Stimulated activated naive CD8-positive, alpha-beta T cell treated with anti-CD3 and anti-CD28 coated beads, Interleukin-15, Interleukin-2, amounts not matched to agents 100 ng/mL and 50 ng/mL, for 24 hours (primary cell): Measurements from ENCODE around the gene FAF1.
A peak's percentile ranks its signal among the peaks of the same experiment; 100 is the strongest.

Experiments
- H3K27ac Mint-ChIP-seq: one replicate; pipeline ENCODE4 v1.8.0; 2021; ENCODE audit warnings: mild to moderate bottlenecking, mixed read lengths
- H3K27me3 Mint-ChIP-seq: one replicate; pipeline ENCODE4 v1.8.0; 2021; ENCODE audit warnings: mixed read lengths
- H3K36me3 Mint-ChIP-seq: one replicate; pipeline ENCODE4 v1.8.0; 2021; ENCODE audit warnings: low read depth, mixed read lengths
- H3K4me1 Mint-ChIP-seq: one replicate; pipeline ENCODE4 v1.8.0; 2021; ENCODE audit warnings: low read depth, mixed read lengths
- H3K4me3 Mint-ChIP-seq: one replicate; pipeline ENCODE4 v1.8.0; 2021; ENCODE audit warnings: mild to moderate bottlenecking, mixed read lengths
- H3K9me3 Mint-ChIP-seq: one replicate; pipeline ENCODE4 v1.8.0; 2021; ENCODE audit warnings: mixed read lengths

Gene FAF1

DNA sequence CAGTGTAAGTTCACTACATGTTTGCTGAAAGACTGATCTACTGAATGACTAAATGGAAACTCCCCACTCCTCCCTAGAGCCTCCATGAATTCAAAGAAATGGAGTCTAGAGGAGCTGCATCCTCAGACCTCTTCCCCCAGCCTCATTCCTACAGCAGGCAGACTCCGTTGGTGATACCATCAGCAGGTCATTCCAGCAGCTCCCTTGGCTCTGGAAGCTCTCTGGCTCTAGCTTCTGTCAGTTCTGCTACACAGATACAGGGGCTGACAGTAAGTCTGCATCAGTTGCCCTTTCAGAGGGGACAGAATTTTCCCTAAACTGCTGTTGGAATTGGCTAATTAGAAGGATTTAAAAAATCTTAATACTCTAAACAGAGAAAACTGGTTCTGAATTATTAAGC lies 505.2 kb downstream of the FAF1 start:
- H3K9me3 Mint-ChIP-seq = no peaks in the 10 kb centered on the region
- H3K36me3 Mint-ChIP-seq = no peaks in the 10 kb centered on the region
- H3K27ac Mint-ChIP-seq = no peak overlapping the region
- H3K27me3 Mint-ChIP-seq = no peaks in the 10 kb centered on the region
- H3K4me3 Mint-ChIP-seq = no peak overlapping the region
- peaks cover 34% of the 10 kb centered on the region for H3K4me1 Mint-ChIP-seq

DNA sequence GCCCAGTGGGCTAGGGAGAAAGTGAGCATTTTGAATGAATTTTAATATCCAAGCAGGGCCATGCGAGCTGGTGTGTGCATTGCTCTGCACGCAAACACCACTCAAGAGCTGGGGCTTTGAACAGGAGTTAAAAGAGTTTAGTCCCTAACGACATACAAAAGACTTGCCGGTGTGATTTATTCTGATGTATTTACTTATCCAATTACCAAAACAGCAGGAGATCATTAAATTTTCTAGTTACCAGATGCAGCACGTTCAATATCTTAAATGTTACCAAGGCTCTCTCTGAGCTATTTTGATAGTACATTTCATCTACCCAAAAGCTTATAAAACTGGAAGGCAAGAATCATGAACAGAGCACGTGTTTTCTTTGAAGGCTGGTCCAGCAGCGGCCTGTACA lies 506.8 kb downstream of the FAF1 start:
- Mint-ChIP-seq H3K36me3 (no peaks in the 10 kb centered on the region), H3K9me3 (no peaks in the 10 kb centered on the region), H3K4me1 (peaks cover 34% of the 10 kb centered on the region), H3K27ac (no peak overlapping the region), H3K4me3 (no peak overlapping the region), H3K27me3 (no peaks in the 10 kb centered on the region)

DNA sequence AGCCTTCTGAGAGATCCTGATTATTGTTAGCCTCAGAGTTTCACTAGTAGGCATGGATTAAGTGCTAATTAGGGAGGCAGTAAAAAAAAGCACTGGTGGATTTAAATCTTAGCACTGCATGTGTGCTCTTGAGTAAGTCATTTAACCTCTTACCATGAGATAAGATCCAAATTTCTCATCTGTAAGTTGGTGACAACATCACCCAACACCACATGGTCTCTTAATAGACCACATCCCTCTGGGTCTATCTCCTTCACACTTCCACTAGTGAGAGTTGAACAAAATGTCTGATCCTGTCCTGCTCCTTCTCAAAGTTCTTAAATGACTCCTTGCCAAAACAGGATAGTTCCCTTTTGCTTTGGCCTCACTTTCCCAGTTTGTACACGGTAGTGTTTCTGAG lies 507.4 kb downstream of the FAF1 start:
- Mint-ChIP-seq H3K4me3 (no peak overlapping the region), H3K27me3 (no peaks in the 10 kb centered on the region), H3K4me1 (peaks cover 34% of the 10 kb centered on the region), H3K9me3 (no peaks in the 10 kb centered on the region), H3K27ac (no peak overlapping the region), H3K36me3 (no peaks in the 10 kb centered on the region)

DNA sequence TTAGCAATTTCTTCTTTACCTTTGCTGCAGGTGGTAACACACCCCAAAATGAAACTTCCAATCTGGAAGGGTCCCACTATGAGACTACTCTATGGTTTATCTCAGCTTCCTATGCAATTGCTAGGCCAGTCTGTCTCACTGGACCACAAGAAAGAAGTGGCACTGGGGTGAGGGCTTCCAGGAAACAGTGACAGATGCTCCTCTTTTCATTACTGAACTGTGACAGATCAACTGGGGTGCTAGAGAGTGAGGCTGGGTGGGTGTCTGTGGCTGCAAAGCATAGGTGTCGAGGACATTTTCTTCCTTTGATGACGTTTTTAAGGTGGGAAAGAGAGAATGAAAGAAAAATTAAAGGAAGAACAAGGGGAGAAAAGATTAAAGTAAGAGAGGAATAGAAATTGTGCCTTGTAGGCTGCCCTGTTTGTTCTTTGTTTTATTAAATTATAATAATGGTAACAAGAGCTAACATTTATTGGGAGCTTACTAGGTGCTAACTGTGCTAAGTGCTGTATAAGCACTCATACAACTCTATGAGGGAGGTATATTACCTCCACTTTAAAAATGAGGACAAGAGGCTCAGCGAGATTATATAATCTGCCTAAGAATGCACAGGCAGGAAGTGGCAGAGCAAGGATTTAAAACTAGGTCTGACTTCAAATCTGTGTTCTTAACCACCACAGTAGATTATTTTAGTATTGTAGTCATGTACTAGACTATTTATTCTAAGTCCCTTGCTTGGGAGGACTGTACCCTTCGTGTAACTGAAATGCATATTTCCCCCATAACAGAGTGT lies 509.0 kb downstream of the FAF1 start:
- Mint-ChIP-seq H3K36me3 (no peaks in the 10 kb centered on the region), H3K27me3 (no peaks in the 10 kb centered on the region), H3K4me3 (no peak overlapping the region), H3K27ac (peak overlapping the region; percentile 46), H3K9me3 (no peaks in the 10 kb centered on the region), H3K4me1 (peaks cover 34% of the 10 kb centered on the region)

DNA sequence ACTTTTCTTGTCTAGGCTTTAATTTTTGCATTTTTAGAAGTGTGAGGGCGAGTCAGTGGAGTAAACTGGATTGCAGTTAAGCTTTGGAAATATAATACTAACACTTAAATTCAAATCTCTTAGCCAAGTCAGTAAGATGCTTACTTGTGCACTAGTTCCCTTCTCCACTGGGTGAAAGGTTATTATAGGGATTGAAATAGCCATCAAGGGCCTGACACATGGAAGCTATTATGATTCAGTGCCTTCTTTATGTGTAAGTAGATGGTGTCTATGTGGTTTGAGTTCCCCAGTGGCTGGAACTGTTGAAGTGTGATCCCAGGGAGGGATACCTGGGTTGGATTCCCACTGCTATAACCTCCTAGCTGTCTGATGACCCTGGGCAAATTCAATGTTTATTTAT lies 512.1 kb downstream of the FAF1 start:
- peaks cover 23% of the 10 kb centered on the region for H3K4me1 Mint-ChIP-seq
- no peaks in the 10 kb centered on the region for H3K27me3 Mint-ChIP-seq
- H3K4me3 Mint-ChIP-seq = no peak overlapping the region
- H3K9me3 Mint-ChIP-seq = no peaks in the 10 kb centered on the region
- no peak overlapping the region for H3K27ac Mint-ChIP-seq
- H3K36me3 Mint-ChIP-seq = peaks cover 3% of the 10 kb centered on the region

DNA sequence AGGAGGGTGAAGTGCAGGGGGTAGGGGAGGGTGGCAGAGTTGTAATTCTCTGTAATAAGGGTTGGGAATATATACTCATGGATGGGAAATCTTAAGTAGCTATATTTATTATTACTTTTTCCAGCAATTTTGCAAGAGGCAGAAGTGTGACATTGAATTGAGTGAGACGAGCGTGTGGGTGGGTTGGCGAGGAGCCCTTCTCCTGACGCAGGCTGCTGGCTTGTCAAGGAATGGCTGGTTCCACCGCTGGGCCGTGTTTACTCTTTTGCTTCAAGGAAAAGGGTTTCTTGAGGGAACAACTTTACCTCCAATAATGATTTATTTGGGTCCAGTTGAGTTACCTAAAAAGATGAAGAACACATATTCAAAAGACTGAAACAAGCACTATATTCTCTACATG lies 518.9 kb downstream of the FAF1 start:
- Mint-ChIP-seq H3K4me3 (no peak overlapping the region), H3K36me3 (peaks cover 34% of the 10 kb centered on the region), H3K27me3 (no peaks in the 10 kb centered on the region), H3K27ac (no peak overlapping the region), H3K9me3 (no peaks in the 10 kb centered on the region), H3K4me1 (no peaks in the 10 kb centered on the region)

DNA sequence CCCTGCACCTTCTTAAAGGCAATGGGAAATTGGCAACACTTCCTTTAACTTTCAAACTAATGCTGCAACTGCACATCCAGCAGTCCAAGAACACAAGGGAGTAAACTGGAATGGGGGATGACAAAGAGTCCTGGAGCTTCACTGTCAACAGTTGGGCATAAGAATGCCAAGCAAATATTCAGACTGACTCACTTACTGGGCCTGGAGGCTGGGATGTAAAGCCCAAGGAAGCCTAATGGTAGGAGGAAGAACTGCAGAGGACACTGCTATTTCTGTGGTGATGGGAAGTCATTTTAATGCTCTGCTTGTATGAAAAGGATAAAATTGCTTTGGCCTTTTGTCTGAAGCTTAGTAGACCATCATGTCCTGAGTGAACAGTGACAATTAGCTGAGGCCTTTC lies 521.1 kb downstream of the FAF1 start:
- no peaks in the 10 kb centered on the region for H3K4me1 Mint-ChIP-seq
- H3K4me3 Mint-ChIP-seq = no peak overlapping the region
- H3K27me3 Mint-ChIP-seq = no peaks in the 10 kb centered on the region
- no peaks in the 10 kb centered on the region for H3K9me3 Mint-ChIP-seq
- H3K27ac Mint-ChIP-seq = no peak overlapping the region
- peaks cover 34% of the 10 kb centered on the region for H3K36me3 Mint-ChIP-seq

DNA sequence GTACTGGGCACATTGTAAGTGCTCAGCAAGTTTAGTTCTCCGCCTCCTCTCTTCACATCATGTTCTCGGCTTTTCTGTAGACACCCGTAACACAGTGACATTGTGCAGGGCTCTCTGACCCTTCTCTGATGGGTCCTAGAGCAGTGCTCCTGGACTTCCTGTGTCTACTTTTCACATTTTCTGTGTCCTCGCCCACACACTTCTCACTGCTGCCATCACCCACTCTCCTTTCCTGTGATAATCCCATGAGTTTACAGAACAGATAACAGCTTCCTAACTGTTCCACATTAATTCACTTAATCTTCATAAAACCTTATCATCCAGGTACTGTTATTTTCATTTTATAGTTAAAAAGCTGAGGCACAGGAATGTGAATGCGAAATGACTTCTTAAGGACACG lies 523.6 kb downstream of the FAF1 start:
- Mint-ChIP-seq H3K4me3 (no peak overlapping the region), H3K9me3 (no peaks in the 10 kb centered on the region), H3K27me3 (peaks cover 15% of the 10 kb centered on the region), H3K27ac (no peak overlapping the region), H3K36me3 (peaks cover 30% of the 10 kb centered on the region), H3K4me1 (no peaks in the 10 kb centered on the region)

DNA sequence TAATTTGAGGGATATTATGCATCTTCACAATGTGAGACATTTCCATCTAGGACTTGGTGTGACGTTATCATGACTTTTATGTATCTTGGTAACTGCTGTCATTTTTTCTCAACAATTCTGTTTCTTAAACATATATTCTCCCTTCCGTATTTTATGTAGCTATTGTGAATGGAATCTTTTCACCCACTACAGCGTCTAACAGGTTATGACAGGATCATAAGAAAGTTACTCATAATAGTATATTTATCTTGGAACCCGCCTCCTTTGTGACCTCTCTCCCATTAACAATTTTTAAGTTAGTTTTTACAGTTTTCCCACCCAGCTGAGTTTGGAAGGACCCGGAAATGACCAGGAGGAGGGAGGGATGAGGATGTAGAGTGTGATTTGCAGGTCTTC lies 530.1 kb downstream of the FAF1 start:
- Mint-ChIP-seq H3K9me3 (no peaks in the 10 kb centered on the region), H3K4me1 (peaks cover 15% of the 10 kb centered on the region), H3K4me3 (no peak overlapping the region), H3K27ac (no peak overlapping the region), H3K27me3 (peaks cover 76% of the 10 kb centered on the region), H3K36me3 (no peaks in the 10 kb centered on the region)

DNA sequence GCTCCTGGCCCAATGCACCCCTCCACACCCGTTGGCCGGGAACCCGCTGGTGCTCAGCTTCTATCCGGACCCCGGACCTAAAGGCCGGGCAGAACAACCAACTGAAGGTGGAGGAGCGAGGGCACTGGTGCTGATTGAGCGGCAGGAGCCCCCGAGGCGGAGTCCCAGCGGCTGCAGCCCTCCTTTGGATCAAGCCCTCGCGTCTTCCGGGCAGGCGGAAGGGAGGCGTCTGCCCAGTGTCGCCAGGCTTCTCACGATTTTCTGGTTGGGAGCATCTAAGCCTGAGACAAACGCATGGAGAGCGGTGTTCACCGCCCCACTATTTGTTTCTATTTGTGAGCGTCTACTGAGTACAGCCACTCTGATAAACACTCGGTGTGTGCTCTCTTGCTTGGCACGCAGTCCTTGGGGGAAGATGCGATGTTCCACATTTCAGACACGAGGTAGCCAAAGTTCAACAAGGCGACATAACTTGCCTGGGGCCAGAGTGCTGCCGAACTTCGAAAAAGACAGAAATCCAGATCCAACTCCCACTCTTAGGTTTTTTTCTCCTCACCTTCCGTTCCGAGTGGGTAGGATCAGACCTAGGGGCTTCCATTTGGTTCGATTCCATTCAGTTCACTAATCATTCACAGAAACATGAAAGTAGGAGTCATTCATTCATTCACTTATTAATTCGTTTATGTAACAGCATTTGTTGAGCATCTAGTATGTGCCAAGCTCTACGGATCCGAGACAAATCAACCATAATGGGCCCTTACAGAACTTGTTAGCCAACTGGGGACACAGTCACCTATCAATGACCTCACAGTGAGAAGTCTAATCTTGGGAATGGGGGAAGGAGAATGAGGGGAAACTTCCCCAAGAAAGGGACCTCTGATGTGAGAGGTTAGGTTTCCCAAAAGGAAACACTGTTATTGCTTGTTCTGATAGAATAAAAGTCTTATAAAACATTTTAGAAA lies 532.0 kb downstream of the FAF1 start:
- Mint-ChIP-seq H3K27me3 (peaks cover 91% of the 10 kb centered on the region), H3K4me3 (peak overlapping the region; percentile 37), H3K27ac (peak overlapping the region; percentile 51), H3K36me3 (no peaks in the 10 kb centered on the region), H3K9me3 (no peaks in the 10 kb centered on the region), H3K4me1 (peaks cover 34% of the 10 kb centered on the region)

DNA sequence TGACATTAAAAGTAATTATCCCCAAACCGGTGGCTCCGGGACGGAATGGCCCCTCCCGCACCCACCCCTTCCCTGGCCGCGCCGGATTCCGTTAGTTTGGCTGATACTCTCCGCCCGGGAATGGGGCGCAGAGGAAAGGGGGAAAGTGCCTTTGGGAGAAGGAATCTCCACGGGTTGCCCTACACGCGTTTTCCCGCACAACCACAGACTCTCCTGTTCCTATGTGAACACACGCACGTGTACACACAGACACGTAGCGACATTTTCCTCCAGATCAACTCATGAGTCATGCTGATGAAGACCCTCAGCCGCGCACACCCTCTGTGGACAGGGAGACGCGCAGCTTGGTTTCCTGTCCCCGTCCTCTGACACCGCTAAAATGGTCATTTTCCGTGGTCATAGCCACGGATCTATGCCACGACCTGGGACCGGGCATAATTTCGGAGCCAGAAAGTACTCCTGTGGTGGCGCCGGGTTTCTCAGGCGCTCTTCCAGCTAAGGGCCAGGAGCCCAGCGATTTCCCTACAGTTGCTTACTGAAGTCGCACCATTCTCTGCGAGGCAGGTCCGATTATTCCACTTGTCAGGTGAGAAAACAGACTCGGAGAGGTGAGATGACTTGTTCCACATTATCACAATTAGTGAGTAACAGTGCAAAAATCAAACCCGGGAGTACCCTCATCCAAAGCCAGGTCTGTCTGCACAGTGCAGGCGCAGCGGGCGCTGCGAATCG lies 532.8 kb downstream of the FAF1 start:
- Mint-ChIP-seq H3K27ac (peak overlapping the region; percentile 19), H3K4me3 (peak overlapping the region; percentile 52), H3K4me1 (peaks cover 42% of the 10 kb centered on the region)

DNA sequence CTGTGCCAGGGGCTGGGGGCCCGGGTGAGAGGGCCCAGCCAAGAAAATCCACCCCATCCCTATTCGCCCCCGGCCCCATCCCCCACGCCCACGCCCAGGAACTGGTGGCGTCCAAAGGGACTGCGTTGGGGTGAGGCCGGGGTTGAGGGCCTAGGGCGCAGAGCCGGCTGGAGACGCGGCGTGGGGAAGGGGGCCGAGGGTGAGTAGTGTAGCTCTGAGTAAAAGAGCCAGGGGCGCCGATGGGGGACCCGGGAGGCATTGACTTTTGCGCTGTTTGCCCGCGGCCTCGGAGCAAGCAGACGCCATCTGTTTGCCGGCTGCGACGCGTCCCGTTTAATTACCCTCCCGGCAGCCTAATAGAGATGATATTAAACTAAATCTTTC lies 533.4 kb downstream of the FAF1 start:
- Mint-ChIP-seq H3K36me3 (no peaks in the 10 kb centered on the region), H3K4me3 (no peak overlapping the region), H3K9me3 (no peaks in the 10 kb centered on the region), H3K27me3 (peaks cover 95% of the 10 kb centered on the region), H3K27ac (no peak overlapping the region), H3K4me1 (peaks cover 48% of the 10 kb centered on the region)

More for the DNA sequence above, 532.8 kb downstream of the FAF1 start:
- H3K36me3 Mint-ChIP-seq = no peaks in the 10 kb centered on the region
- no peaks in the 10 kb centered on the region for H3K9me3 Mint-ChIP-seq
- H3K27me3 Mint-ChIP-seq = peaks cover 94% of the 10 kb centered on the region

DNA sequence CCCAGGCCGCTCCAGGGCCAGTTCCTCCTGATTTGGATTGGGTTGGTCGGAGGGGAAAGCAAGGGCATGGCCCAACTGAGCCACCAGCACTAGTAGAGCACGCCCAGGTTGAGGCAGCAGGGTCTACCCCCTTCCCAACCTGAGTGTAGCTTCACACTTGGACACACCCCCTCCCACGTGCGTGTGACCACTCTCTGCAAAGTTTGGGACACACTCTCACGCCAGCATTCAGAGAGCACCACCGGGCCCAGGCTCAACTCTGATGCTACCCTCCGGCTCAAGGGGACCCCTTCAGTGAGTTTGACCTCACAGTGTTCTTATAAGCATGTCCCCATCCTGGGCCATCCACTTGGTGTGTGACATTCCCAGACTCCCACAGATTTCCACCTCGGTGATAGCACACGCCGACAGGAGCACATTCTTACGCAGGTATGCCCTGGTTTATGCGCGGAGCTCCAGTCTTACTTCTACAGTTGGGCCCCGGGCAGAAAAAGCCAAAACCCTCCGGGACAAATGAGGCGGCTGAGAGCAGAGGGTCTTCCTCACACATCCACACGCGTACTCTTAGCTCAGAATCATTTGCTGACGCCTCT lies 533.9 kb downstream of the FAF1 start:
- Mint-ChIP-seq H3K4me3 (peak overlapping the region; percentile 41), H3K9me3 (no peaks in the 10 kb centered on the region), H3K27ac (no peak overlapping the region), H3K4me1 (peaks cover 50% of the 10 kb centered on the region), H3K36me3 (no peaks in the 10 kb centered on the region), H3K27me3 (peaks cover 94% of the 10 kb centered on the region)

DNA sequence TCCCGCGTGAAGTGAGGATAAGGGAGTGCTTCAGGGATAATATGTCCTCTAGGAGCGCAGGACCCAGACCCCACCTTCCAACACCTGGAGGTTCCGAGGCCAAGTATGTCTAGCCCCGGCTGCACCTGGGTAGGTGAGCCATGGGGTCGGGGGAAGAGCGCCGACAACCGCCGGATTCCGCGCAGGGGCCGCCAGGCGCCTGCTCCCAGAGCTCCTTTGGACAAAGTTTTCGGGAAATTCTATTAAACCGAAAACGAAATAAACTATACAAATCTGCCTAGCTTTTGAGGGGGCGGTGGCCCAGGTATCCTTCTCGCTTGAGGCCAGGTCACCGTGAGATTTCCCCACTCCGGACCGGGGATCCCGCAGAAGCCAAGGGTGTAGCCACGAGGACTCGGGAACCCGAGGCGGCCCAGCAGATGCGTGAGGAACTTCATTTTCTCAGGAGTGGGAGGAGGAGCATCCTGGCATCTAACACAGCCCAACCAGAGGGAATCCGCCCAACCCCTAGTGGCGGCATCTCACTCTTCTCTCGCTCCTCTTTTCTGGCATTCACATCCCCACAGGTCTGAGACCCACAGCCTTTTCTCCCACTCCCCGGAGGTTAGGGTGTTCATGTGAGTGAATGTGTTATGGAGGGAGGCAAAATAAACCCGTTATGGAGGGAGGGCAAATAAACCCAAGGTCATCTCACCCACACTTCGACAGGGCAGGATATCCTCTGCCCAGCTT lies 534.5 kb downstream of the FAF1 start:
- peak overlapping the region; percentile 82 for H3K4me3 Mint-ChIP-seq
- no peaks in the 10 kb centered on the region for H3K9me3 Mint-ChIP-seq
- H3K36me3 Mint-ChIP-seq = no peaks in the 10 kb centered on the region
- peaks cover 89% of the 10 kb centered on the region for H3K27me3 Mint-ChIP-seq
- peaks cover 51% of the 10 kb centered on the region for H3K4me1 Mint-ChIP-seq
- H3K27ac Mint-ChIP-seq = no peak overlapping the region
